Measurements from ENCODE around the gene RXRA.

RXRA gene

DNA sequence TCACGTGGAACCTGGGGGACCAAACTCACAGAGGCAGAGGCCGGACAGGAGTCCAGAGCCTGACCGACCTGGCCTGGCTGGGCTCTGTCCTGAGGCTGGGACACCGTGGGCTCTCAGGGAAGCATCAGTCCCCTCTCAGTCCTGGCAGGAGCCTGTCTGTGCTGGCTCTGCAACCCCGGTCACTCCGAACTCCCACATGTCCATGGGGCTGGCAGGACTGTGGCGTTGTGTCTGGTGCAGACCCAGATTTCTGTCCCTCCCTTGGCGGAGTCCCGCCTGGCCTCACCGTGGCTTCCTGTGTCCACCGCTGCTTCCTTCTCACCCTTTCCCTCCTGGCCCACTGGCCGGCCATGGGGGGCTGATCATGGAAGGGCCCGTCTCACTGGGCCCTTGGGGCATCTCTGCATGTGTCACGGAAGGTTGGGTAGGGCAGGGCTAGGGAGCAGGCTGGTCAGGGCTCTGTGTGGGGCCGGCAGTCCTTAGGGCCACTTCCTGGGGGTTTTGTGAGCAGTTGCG lies 68.8 kb downstream of the RXRA start:
- no peak for DNase-seq (ENCODE audit: low read depth in 1 of 2, low spot score in 1 of 2)
- H3K27ac ChIP-seq (replicated peaks), result peak overlapping the region; percentile 84
- H3K4me3 ChIP-seq (replicated peaks; ENCODE audit: insufficient read depth, low read length), result no peak overlapping the region
- TF ChIP-seq, protein P1, sequence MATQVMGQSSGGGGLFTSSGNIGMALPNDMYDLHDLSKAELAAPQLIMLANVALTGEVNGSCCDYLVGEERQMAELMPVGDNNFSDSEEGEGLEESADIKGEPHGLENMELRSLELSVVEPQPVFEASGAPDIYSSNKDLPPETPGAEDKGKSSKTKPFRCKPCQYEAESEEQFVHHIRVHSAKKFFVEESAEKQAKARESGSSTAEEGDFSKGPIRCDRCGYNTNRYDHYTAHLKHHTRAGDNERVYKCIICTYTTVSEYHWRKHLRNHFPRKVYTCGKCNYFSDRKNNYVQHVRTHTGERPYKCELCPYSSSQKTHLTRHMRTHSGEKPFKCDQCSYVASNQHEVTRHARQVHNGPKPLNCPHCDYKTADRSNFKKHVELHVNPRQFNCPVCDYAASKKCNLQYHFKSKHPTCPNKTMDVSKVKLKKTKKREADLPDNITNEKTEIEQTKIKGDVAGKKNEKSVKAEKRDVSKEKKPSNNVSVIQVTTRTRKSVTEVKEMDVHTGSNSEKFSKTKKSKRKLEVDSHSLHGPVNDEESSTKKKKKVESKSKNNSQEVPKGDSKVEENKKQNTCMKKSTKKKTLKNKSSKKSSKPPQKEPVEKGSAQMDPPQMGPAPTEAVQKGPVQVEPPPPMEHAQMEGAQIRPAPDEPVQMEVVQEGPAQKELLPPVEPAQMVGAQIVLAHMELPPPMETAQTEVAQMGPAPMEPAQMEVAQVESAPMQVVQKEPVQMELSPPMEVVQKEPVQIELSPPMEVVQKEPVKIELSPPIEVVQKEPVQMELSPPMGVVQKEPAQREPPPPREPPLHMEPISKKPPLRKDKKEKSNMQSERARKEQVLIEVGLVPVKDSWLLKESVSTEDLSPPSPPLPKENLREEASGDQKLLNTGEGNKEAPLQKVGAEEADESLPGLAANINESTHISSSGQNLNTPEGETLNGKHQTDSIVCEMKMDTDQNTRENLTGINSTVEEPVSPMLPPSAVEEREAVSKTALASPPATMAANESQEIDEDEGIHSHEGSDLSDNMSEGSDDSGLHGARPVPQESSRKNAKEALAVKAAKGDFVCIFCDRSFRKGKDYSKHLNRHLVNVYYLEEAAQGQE (IDR thresholded peaks at IDR 0.05; ENCODE audit: insufficient replicate concordance, low read depth), result no peak
- TF ChIP-seq, protein P2, sequence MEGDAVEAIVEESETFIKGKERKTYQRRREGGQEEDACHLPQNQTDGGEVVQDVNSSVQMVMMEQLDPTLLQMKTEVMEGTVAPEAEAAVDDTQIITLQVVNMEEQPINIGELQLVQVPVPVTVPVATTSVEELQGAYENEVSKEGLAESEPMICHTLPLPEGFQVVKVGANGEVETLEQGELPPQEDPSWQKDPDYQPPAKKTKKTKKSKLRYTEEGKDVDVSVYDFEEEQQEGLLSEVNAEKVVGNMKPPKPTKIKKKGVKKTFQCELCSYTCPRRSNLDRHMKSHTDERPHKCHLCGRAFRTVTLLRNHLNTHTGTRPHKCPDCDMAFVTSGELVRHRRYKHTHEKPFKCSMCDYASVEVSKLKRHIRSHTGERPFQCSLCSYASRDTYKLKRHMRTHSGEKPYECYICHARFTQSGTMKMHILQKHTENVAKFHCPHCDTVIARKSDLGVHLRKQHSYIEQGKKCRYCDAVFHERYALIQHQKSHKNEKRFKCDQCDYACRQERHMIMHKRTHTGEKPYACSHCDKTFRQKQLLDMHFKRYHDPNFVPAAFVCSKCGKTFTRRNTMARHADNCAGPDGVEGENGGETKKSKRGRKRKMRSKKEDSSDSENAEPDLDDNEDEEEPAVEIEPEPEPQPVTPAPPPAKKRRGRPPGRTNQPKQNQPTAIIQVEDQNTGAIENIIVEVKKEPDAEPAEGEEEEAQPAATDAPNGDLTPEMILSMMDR (IDR thresholded peaks at IDR 0.05; ENCODE audit: insufficient read depth, low read length), result no peak
- TF ChIP-seq GABPA (IDR thresholded peaks at IDR 0.05; ENCODE audit: low read depth) (no peak), SPI1 (IDR thresholded peaks at IDR 0.05; ENCODE audit: borderline replicate concordance, low read depth) (no peak), POLR2AphosphoS5 (IDR thresholded peaks at IDR 0.05; ENCODE audit: low read depth) (no peak)
- H3K27me3 ChIP-seq (ENCODE audit: insufficient read depth, poor library complexity, severe bottlenecking), result no peaks in the 10 kb centered on the region

DNA sequence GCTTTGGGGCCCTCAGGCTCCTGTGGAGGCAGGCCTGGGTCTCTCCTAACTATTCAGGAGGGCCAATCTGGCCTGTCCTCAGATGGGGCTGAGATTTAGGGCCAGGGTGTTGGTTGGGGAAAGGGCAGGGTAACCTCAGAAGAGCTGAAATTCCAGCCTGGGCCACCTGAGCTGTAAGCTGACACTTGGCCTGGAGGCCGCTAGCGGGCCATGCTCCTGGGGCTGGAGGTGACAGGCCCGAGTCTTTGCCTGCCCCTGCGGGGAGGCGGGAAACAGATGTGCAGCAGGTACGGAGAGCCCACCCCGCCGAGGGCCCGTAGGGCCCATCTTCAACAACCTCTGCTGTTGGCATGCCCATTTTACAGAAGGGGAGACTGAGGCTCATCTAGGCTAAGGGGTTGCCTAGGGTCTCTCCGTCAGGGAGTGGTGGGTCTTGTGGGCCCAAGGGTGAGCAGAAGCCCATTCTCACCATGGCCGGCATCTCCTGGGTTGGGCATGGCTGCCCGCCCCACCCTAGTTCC lies 69.5 kb downstream of the RXRA start:
- H3K27me3 ChIP-seq (ENCODE audit: insufficient read depth, poor library complexity, severe bottlenecking), result no peaks in the 10 kb centered on the region
- TF ChIP-seq, protein P2 (IDR thresholded peaks at IDR 0.05; ENCODE audit: insufficient read depth, low read length), result no peak
- TF ChIP-seq SPI1 (IDR thresholded peaks at IDR 0.05; ENCODE audit: borderline replicate concordance, low read depth), result no peak
- TF ChIP-seq, protein P1 (IDR thresholded peaks at IDR 0.05; ENCODE audit: insufficient replicate concordance, low read depth), result no peak
- TF ChIP-seq POLR2AphosphoS5 (IDR thresholded peaks at IDR 0.05; ENCODE audit: low read depth), result no peak
- TF ChIP-seq GABPA (IDR thresholded peaks at IDR 0.05; ENCODE audit: low read depth), result no peak
- peak overlapping the region; percentile 84 for H3K27ac ChIP-seq (replicated peaks)
- H3K4me3 ChIP-seq (replicated peaks; ENCODE audit: insufficient read depth, low read length), result no peak overlapping the region; the same call in 1 of the 2 replicates
- no peak for DNase-seq (ENCODE audit: low read depth in 1 of 2, low spot score in 1 of 2)

DNA sequence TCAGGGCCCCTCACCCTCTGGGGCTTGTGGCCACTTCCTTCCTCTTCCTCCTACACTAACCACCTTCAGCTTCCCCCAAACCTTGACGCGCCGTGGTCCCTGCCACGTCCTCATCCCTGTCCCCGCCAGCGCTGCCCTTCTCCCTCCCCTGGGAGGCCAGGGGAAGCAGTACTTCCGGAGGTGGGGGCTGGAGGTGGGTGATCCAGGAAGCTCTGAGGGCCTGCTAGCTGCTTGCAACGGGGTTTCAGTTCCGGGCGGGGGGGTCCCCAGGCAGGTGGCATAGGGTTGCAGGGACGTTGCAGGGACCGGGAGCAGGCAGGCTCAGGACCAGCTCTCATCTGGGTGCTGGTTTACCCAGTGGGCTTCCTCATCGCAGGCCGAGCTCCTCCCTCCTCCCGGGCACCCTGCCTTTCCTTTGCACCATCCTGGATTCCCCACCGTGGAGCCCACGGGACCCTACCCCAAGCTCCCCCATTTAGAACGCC lies 70.0 kb downstream of the RXRA start:
- H3K27me3 ChIP-seq (ENCODE audit: insufficient read depth, poor library complexity, severe bottlenecking), result no peaks in the 10 kb centered on the region
- TF ChIP-seq, protein P1 (IDR thresholded peaks at IDR 0.05; ENCODE audit: insufficient replicate concordance, low read depth), result no peak
- peak; percentile 84; the same call in 1 of the 2 replicates for TF ChIP-seq SPI1 (IDR thresholded peaks at IDR 0.05; ENCODE audit: borderline replicate concordance, low read depth)
- peak; percentile 51 for TF ChIP-seq GABPA (IDR thresholded peaks at IDR 0.05; ENCODE audit: low read depth)
- peak; percentile 79 for TF ChIP-seq POLR2AphosphoS5 (IDR thresholded peaks at IDR 0.05; ENCODE audit: low read depth)
- TF ChIP-seq, protein P2 (IDR thresholded peaks at IDR 0.05; ENCODE audit: insufficient read depth, low read length), result no peak
- peak; percentile 95 to 98 for DNase-seq (ENCODE audit: low read depth in 1 of 2, low spot score in 1 of 2)
- peak overlapping the region; percentile 84 for H3K27ac ChIP-seq (replicated peaks)
- H3K4me3 ChIP-seq (replicated peaks; ENCODE audit: insufficient read depth, low read length), result no peak overlapping the region; the same call in 1 of the 2 replicates
